HK-2 (cell line): ENCODE measurements around the gene LRRC59.
A peak's percentile ranks its signal among the peaks of the same experiment; 100 is the strongest.
"Not testable (repeated sequence)": the region's sequence is repeated elsewhere in the genome, so short reads cannot be mapped to it uniquely, and the experiment has no call there.

Experiments
- DNase-seq: peaks from one replicate; pipeline ENCODE4 v3.0.0-alpha.2; 2018; ENCODE audit not compliant: unreplicated experiment

Gene LRRC59

GRCh38 chr17:50347117-50347893 is 50.0 kb downstream of the LRRC59 start:
- DNase-seq: no peak

GRCh38 chr17:50346313-50347116 is 50.8 kb downstream of the LRRC59 start:
- DNase-seq: peak; percentile 44

GRCh38 chr17:50345432-50346312 is 51.7 kb downstream of the LRRC59 start, which contains the start of gene XYLT2:
Gene XYLT2, plus strand, starts transcription at chr17:50346126. Its CDS starts 15 bp downstream, at chr17:50346141.
- DNase-seq: peak; percentile 81

DNA sequence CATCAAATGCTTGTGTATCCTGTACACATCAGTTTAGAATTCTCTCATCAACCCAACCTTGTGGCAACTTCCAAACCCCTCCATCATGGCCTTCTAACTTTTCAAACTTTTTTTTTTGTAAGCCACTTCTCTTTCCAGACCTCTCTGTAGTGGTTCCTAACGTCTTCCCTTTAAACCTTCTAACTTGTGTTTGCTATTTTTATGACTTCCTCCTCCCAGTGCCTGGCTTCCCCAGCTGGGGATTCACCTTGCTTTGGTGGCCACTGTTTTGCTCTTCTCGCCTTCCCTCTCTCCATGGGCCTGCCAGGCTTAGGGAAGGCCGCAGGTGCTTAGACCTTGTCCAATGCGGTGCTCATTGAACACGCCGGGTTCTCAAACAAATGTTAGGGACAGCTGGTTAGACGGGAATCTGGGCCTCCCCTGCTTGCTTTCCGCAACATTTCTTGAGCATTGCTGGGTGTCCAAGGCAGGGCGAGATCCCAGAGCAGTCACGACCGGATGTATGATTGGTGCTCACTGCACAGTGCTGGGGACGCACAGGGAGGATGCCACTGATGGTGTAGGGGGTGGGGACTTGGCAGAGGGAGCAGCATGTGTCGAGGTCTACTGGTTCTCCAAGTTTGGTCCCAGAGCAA is 52.5 kb downstream of the LRRC59 start:
- no peak for DNase-seq

DNA sequence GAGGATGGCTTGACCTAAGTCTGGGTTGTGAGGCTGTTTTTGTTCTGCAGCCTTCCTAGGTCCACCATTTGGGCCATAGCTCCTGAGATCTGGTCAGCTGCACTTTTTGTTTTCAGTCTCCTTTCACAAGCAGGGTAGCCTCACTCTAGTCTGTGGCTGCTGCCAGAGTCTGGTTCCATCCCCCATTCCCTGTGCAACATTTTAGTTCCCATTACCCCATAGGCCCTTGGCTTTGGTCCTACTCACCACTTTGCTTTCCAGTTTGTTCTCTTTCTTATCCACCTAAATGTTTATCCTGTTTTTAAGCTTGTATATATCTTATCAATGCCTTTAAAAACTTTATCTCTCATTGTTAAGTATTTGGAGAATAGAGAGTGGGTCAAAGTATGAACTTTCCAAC is 57.9 kb downstream of the LRRC59 start:
- DNase-seq: no peak

DNA sequence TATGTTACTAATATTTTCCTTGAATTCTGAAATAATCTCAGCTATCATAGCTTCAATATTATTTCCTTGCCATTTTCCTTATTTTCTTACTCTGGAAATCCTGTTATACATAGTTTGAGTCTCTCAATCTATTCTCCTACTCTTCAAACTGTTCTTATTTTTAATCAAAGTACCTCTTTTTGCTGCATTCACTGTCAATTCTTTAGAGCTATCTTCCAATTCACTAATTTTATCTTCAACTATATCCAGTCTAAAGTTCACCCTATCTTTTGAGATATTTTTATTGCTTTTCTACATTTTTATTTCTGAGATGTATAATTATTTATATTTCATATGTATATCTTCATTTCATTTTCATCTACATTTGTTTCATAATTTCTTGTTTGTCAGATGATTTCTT is 58.7 kb downstream of the LRRC59 start:
- no peak for DNase-seq

- no peak for DNase-seq
Measured at GRCh38 chr17:50337956-50338355, 59.4 kb downstream of the LRRC59 start.

- not testable (repeated sequence) for DNase-seq
Measured at GRCh38 chr17:50333291-50334057, 63.8 kb downstream of the LRRC59 start.

DNA sequence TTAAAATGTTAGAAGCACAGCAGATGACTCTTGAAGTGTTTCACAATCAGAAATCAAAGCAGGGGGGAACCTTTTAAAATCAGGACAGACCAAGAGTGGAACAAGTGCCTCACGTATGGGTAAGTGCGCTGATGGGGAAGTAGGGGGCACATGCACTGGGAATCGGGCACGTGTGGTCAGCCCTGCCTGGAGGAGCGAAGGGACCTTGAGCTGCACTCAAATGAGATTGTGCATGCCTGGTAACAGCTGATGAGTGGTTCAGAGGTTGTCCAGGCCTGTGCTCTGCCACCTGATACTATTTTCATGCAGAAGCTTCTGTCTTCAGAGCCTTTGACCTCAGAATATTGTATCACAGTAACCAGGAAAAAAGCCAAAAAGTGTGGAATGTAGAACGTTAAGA is 65.1 kb downstream of the LRRC59 start:
- no peak for DNase-seq
